ENCODE results near the gene GUCY1A1. TPM values are rescaled to one million over a fixed set of nuclear protein-coding genes. Genes with fewer than 3 reads are reported as not detected.

The GUCY1A1 gene
- total and polyA plus RNA-seq, 11 donors, result 7.7 to 103 (median 63.6) TPM

DNA sequence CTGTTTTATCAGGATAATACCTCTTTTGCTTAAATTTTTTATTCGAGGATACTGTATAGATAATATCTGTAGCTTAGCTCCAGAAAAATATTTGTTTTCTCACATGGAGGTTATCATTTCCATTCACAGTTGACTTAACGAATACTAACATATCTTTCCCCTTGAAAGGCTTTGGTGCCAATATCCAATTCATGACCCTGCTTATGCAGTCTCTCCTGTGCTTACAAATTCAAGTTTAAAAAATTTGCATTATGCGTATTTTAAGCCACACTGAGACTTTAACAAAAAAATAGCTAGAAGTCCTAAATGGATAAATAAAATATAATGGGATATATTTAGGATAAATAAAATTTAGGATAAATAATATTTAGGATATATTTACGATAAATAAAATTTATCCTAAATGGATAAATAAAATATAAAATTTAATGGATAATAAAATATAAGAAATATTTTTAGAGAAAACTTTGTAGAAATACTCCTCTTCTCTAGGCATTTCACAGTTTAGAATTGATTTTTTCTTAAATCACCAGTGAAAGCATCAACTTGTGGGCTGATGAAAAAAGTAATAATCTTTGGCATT, 114.7 kb downstream of the GUCY1A1 start:
- intact Hi-C loops (cut with DNase I), result loop anchor here in 6 of 10 donors (5.0 to 10.0 kb wide), 5 partner anchors 114 to 377 kb away; partner anchors contain the start of gene GUCY1A1 (in 2 of the 6)
- peaks cover 0 to 43% (median 10%) of the 10 kb centered on the region in 12 donors for H3K4me1 ChIP-seq
- no peak for DNase-seq

More for the DNA sequence above, 114.7 kb downstream of the GUCY1A1 start:
- H3K4me3 ChIP-seq, result no peak overlapping the region
- ATAC-seq, result no peak
- TF ChIP-seq CTCF (IDR thresholded peaks at IDR 0.05) (no peak), POLR2A (IDR thresholded peaks at IDR 0.05) (no peak)
- H3K27ac ChIP-seq, result peak overlapping the region in 1 of 12 donors; percentile 33
- H3K36me3 ChIP-seq, result peaks cover 0 to 34% (median 3%) of the 10 kb centered on the region in 9 donors
- H3K27me3 ChIP-seq, result no peaks in the 10 kb centered on the region
- 83 to 89% (median 86%) methylated on average over 4 of the region's 4 CpGs for WGBS, 4 donors
- H3K9me3 ChIP-seq, result no peaks in the 10 kb centered on the region

Other genes starting within 250 kb of the GUCY1A1 start
- gene GUCY1B1, start 92.2 kb downstream of the GUCY1A1 start, total RNA-seq, result 10 to 100 TPM; 14.6 to 30.7 (median 18.7) TPM
- 10 to 100 TPM; 12.5 to 15.1 TPM for gene GUCY1B1, start 92.2 kb downstream of the GUCY1A1 start, polyA plus RNA-seq
- not detected for gene ASIC5, start 199.4 kb downstream of the GUCY1A1 start, total RNA-seq
- not detected for gene ASIC5, start 199.4 kb downstream of the GUCY1A1 start, polyA plus RNA-seq
- 1 to 10 TPM in 1 of 9 donors, under 1 TPM in 2, not detected in 6; 0.18 to 1.5 (median 0.29) TPM for gene TDO2, start 236.8 kb downstream of the GUCY1A1 start, total RNA-seq
- gene TDO2, start 236.8 kb downstream of the GUCY1A1 start, polyA plus RNA-seq, result under 1 TPM in 1 of 2 donors, not detected in 1; 0.04 TPM